BE2C (cell line): ENCODE results near the gene FOXD1.

Experiments
- DNase-seq: peaks from one replicate; pipeline ENCODE4 v3.0.0-alpha.2; 2020
- H3K27me3 ChIP-seq: fragments of 250-450 bp; sonication (Bioruptor Pico); 2 replicates; pipeline ENCODE4 v1.5.1; 2020; ENCODE audit warnings: mild to moderate bottlenecking
- H3K36me3 ChIP-seq: fragments of 250-450 bp; sonication (Bioruptor Pico); 2 replicates; pipeline ENCODE4 v1.5.1; 2020; ENCODE audit warnings: mild to moderate bottlenecking
- H3K4me1 ChIP-seq: fragments of 250-450 bp; sonication (Bioruptor Pico); 2 replicates; pipeline ENCODE4 v1.5.1; 2020
- H3K4me3 ChIP-seq: 2 replicates; pipeline ENCODE4 v1.5.1; 2011; ENCODE audit warnings: low read depth, low read length
- H3K9me3 ChIP-seq: fragments of 250-450 bp; sonication (Bioruptor Pico); 2 replicates; pipeline ENCODE4 v1.5.1; 2020
- TF ChIP-seq, protein P1 (sequence below): IDR thresholded peaks from 2 replicates; pipeline ENCODE4 v1.5.1; 2012; ENCODE audit warnings: mild to moderate bottlenecking, low read depth, low read length

The FOXD1 gene

DNA sequence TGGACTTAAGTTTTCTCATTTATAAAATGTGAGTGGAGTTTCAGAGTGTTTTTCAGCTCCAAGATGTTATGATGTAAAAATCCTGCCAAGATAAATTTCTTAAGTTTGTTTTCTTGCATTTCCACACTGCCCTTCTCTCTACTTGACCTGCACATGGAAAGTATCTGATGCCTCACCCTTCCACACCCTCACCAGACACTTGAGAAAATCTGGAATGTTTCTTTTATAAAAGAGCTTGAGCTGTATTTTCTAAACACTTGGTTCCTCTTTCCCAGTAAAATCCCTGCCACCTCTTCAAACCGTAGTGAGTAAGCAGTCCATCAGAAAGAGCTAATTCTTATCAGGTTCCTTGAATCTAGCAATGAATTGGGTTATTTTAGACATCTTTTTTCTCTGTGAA lies 42.9 kb downstream of the FOXD1 start:
- no peaks in the 10 kb centered on the region for H3K36me3 ChIP-seq
- no peaks in the 10 kb centered on the region for H3K4me1 ChIP-seq
- peaks cover 8% of the 10 kb centered on the region for H3K27me3 ChIP-seq
- TF ChIP-seq, protein P1, sequence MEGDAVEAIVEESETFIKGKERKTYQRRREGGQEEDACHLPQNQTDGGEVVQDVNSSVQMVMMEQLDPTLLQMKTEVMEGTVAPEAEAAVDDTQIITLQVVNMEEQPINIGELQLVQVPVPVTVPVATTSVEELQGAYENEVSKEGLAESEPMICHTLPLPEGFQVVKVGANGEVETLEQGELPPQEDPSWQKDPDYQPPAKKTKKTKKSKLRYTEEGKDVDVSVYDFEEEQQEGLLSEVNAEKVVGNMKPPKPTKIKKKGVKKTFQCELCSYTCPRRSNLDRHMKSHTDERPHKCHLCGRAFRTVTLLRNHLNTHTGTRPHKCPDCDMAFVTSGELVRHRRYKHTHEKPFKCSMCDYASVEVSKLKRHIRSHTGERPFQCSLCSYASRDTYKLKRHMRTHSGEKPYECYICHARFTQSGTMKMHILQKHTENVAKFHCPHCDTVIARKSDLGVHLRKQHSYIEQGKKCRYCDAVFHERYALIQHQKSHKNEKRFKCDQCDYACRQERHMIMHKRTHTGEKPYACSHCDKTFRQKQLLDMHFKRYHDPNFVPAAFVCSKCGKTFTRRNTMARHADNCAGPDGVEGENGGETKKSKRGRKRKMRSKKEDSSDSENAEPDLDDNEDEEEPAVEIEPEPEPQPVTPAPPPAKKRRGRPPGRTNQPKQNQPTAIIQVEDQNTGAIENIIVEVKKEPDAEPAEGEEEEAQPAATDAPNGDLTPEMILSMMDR = no peak
- H3K4me3 ChIP-seq = no peak overlapping the region
- no peak for DNase-seq
- H3K9me3 ChIP-seq = no peaks in the 10 kb centered on the region

GRCh38 chr5:73399775-73400174 lies 48.8 kb downstream of the FOXD1 start:
- peaks cover 20% of the 10 kb centered on the region for H3K27me3 ChIP-seq
- TF ChIP-seq, protein P1 = no peak
- H3K4me3 ChIP-seq = no peak overlapping the region
- H3K9me3 ChIP-seq = no peaks in the 10 kb centered on the region; the same call in 1 of the 2 replicates
- no peaks in the 10 kb centered on the region for H3K4me1 ChIP-seq
- DNase-seq = no peak
- no peaks in the 10 kb centered on the region for H3K36me3 ChIP-seq
